Prostate gland (tissue), 2 donors: ENCODE data around the gene APOBEC3H.

Source experiments
- CTCF ChIP-seq, 4 experiments: fragments of 200-600 bp in 2 of 4; fragments of 450-650 bp in 2 of 4; sonication (generic) in 2 of 4; IDR thresholded peaks; 1 replicate in 3 of 4; 2 replicates in 1 of 4; pipeline ENCODE4 v1.5.1; 2016 to 2019; ENCODE audit warnings: antibody characterized with exemption in 4 of 4, mild to moderate bottlenecking in 2 of 4, moderate library complexity in 2 of 4
- POLR2A ChIP-seq: fragments of 450-650 bp; IDR thresholded peaks from one replicate; pipeline ENCODE4 v1.6.1; 2016; ENCODE audit warnings: antibody characterized with exemption, mild to moderate bottlenecking

GRCh38 chr22:39132281-39132680 is 35.2 kb downstream of the APOBEC3H start:
- TF ChIP-seq CTCF (IDR thresholded peaks at IDR 0.05): no peak
- TF ChIP-seq POLR2A: no peak
